ENCODE data around the gene FOXK2. TPM values are rescaled to one million over a fixed set of nuclear protein-coding genes. Genes with fewer than 3 reads are reported as not detected.

Gene FOXK2
- total RNA-seq, 1 experiment from 2014 or later, result 107 TPM

DNA sequence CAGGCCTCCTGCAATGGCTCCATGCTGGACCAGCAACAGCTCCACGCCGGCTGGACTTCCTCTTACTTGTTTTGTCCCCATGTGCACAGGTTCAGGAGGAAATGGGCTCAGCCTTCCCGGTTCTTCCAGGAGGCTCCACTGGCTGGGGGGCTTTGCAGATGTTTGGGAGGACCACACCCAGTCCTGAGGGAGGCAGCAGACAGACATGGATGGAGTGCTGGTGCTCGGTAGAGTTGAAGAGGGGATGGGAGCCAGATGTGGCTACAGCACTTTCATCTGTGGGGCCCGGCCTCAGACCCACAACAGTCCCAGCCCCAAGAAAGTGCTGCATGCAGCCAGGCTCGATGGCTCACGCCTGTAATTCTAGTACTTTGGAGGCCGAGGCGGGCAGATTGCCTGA, 39.2 kb upstream of the FOXK2 start:
- BruUV-seq (replicated peaks), result no TSS peak
- POLR2A ChIA-PET (ENCODE audit: low non-redundant PET), result no interaction called here
- no peaks in the 10 kb centered on the region for H3K27me3 ChIP-seq (replicated peaks; ENCODE audit: insufficient read depth, low read depth, low read length, poor library complexity)
- no peaks in the 10 kb centered on the region for H3K9me3 ChIP-seq (ENCODE audit: low read depth, low read length, poor library complexity, severe bottlenecking)
- TF ChIP-seq, protein P1, sequence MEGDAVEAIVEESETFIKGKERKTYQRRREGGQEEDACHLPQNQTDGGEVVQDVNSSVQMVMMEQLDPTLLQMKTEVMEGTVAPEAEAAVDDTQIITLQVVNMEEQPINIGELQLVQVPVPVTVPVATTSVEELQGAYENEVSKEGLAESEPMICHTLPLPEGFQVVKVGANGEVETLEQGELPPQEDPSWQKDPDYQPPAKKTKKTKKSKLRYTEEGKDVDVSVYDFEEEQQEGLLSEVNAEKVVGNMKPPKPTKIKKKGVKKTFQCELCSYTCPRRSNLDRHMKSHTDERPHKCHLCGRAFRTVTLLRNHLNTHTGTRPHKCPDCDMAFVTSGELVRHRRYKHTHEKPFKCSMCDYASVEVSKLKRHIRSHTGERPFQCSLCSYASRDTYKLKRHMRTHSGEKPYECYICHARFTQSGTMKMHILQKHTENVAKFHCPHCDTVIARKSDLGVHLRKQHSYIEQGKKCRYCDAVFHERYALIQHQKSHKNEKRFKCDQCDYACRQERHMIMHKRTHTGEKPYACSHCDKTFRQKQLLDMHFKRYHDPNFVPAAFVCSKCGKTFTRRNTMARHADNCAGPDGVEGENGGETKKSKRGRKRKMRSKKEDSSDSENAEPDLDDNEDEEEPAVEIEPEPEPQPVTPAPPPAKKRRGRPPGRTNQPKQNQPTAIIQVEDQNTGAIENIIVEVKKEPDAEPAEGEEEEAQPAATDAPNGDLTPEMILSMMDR (conservative IDR thresholded peaks at IDR 0.05; ENCODE audit: low read depth, low read length), result no peak
- no peak for TF ChIP-seq EZH2 (IDR thresholded peaks at IDR 0.05; ENCODE audit: borderline replicate concordance, low read depth, low read length, poor library complexity, severe bottlenecking)
- CTCF ChIA-PET, result no interaction called here
- intact Hi-C loops (cut with micrococcal nuclease; ENCODE audit: unreplicated experiment), result no loop called here
- H3K27ac ChIP-seq (ENCODE audit: low read depth, low read length, poor library complexity, severe bottlenecking), result no peak overlapping the region
- no peaks in the 10 kb centered on the region for H3K4me1 ChIP-seq (ENCODE audit: insufficient read depth, low read length, poor library complexity, severe bottlenecking)
- no peak for DNase-seq (ENCODE audit: low spot score)
- H3K4me3 ChIP-seq (ENCODE audit: low read depth, low read length, poor library complexity, severe bottlenecking), result no peak overlapping the region
- H3K36me3 ChIP-seq (ENCODE audit: insufficient read depth, low read length, poor library complexity, severe bottlenecking), result peaks cover 47% of the 10 kb centered on the region

DNA sequence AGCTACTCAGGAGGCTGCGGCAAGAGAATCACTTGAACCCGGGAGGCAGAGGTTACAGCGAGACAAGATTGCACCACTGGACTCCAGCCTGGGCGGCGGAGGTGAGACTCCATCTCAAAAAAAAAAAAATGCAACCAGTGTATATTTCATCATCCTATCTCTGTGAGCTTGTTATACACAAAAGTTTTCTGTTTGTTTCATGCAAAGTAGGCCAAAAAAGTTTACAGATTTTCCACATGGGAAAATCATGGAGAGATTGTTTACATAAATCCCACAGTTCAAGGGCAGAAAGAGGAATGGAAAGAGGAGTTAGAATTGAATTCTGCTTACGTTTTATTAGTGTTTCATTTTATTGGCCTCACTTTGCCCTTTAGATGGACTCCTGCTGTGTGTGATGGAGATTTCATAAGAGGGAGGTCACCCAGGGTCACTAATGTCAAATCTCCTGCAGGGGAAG, 36.3 kb upstream of the FOXK2 start:
- Histone ChIP-seq H3K9me3 (ENCODE audit: low read depth, low read length, poor library complexity, severe bottlenecking) (no peaks in the 10 kb centered on the region), H3K27ac (ENCODE audit: low read depth, low read length, poor library complexity, severe bottlenecking) (no peak overlapping the region), H3K4me1 (ENCODE audit: insufficient read depth, low read length, poor library complexity, severe bottlenecking) (no peaks in the 10 kb centered on the region), H3K4me3 (ENCODE audit: low read depth, low read length, poor library complexity, severe bottlenecking) (no peak overlapping the region), H3K36me3 (ENCODE audit: insufficient read depth, low read length, poor library complexity, severe bottlenecking) (peaks cover 58% of the 10 kb centered on the region), H3K27me3 (replicated peaks; ENCODE audit: insufficient read depth, low read depth, low read length, poor library complexity) (no peaks in the 10 kb centered on the region)
- no TSS peak for BruUV-seq (replicated peaks)
- POLR2A ChIA-PET (ENCODE audit: low non-redundant PET), result no interaction called here
- intact Hi-C loops (cut with micrococcal nuclease; ENCODE audit: unreplicated experiment), result no loop called here
- TF ChIP-seq EZH2 (IDR thresholded peaks at IDR 0.05; ENCODE audit: borderline replicate concordance, low read depth, low read length, poor library complexity, severe bottlenecking), result no peak
- TF ChIP-seq, protein P1 (conservative IDR thresholded peaks at IDR 0.05; ENCODE audit: low read depth, low read length), result no peak
- CTCF ChIA-PET, result no interaction called here
- no peak for DNase-seq (ENCODE audit: low spot score)

DNA sequence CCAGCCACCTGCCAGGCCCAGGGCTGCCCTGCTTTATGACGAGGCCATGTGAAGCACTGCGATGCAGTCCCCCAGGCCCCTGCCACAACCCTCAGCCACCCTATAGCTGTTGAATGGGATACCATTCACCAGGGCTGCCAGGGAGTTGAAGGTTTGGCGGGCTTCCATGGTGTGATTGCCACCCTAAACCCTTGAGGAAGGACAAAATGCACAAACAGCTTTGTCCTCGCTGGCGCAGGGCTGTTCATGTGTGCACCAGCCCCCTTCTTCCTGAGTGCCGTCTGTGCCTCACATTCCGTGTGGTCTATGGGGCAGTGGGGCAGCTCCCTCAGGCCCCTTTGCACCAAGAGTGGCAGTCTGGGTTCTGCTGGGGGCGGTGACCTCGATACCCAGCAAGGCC, 35.7 kb upstream of the FOXK2 start:
- CTCF ChIA-PET, result no interaction called here
- H3K36me3 ChIP-seq (ENCODE audit: insufficient read depth, low read length, poor library complexity, severe bottlenecking), result peaks cover 55% of the 10 kb centered on the region

More for the DNA sequence above, 35.7 kb upstream of the FOXK2 start:
- no peaks in the 10 kb centered on the region for H3K27me3 ChIP-seq (replicated peaks; ENCODE audit: insufficient read depth, low read depth, low read length, poor library complexity)
- no peaks in the 10 kb centered on the region for H3K4me1 ChIP-seq (ENCODE audit: insufficient read depth, low read length, poor library complexity, severe bottlenecking)
- intact Hi-C loops (cut with micrococcal nuclease; ENCODE audit: unreplicated experiment), result no loop called here
- TF ChIP-seq EZH2 (IDR thresholded peaks at IDR 0.05; ENCODE audit: borderline replicate concordance, low read depth, low read length, poor library complexity, severe bottlenecking), result no peak
- TF ChIP-seq, protein P1 (conservative IDR thresholded peaks at IDR 0.05; ENCODE audit: low read depth, low read length), result no peak
- POLR2A ChIA-PET (ENCODE audit: low non-redundant PET), result no interaction called here
- BruUV-seq (replicated peaks), result no TSS peak
- no peaks in the 10 kb centered on the region for H3K9me3 ChIP-seq (ENCODE audit: low read depth, low read length, poor library complexity, severe bottlenecking)
- H3K27ac ChIP-seq (ENCODE audit: low read depth, low read length, poor library complexity, severe bottlenecking), result no peak overlapping the region
- no peak for DNase-seq (ENCODE audit: low spot score)
- H3K4me3 ChIP-seq (ENCODE audit: low read depth, low read length, poor library complexity, severe bottlenecking), result no peak overlapping the region
